Loucy (cell line): ENCODE measurements around the gene TIAM1.

Experiments used
- H2AFZ ChIP-seq: fragments of 200-600 bp; sonication (generic); 2 replicates; pipeline ENCODE4 v1.6.0; 2016; ENCODE audit warnings: antibody characterized with exemption, mild to moderate bottlenecking, low read length, moderate library complexity
- H3F3A ChIP-seq: fragments of 200-600 bp; 2 replicates; pipeline ENCODE4 v1.6.0; 2016; ENCODE audit warnings: antibody characterized with exemption, low read depth, mild to moderate bottlenecking
- H3K27me3 ChIP-seq: fragments of 200-600 bp; sonication (generic); 2 replicates; pipeline ENCODE4 v1.6.1; 2014; ENCODE audit warnings: low read length, mild to moderate bottlenecking; ENCODE audit not compliant: insufficient read depth, poor library complexity, severe bottlenecking
- H3K36me3 ChIP-seq: fragments of 200-600 bp; sonication (generic); 2 replicates; pipeline ENCODE4 v1.6.1; 2016; ENCODE audit warnings: low read length; ENCODE audit not compliant: insufficient read depth
- H3K4me1 ChIP-seq: fragments of 200-600 bp; sonication (generic); 2 replicates; pipeline ENCODE4 v1.5.1; 2014; ENCODE audit warnings: low read length, mild to moderate bottlenecking; ENCODE audit not compliant: insufficient read depth, poor library complexity, severe bottlenecking
- H3K4me2 ChIP-seq: fragments of 200-600 bp; sonication (generic); 2 replicates; pipeline ENCODE4 v1.6.0; 2014; ENCODE audit warnings: antibody characterized with exemption, low read length, low read depth, mild to moderate bottlenecking; ENCODE audit not compliant: poor library complexity, severe bottlenecking
- H3K4me3 ChIP-seq: fragments of 200-600 bp; sonication (generic); 2 replicates; pipeline ENCODE4 v1.5.1; 2014; ENCODE audit warnings: low read length, mild to moderate bottlenecking, mixed read lengths; ENCODE audit not compliant: poor library complexity, severe bottlenecking
- H3K79me2 ChIP-seq: fragments of 200-600 bp; sonication (generic); 2 replicates; pipeline ENCODE4 v1.6.1; 2014; ENCODE audit warnings: low read length; ENCODE audit not compliant: insufficient read depth
- H3K9ac ChIP-seq: fragments of 200-600 bp; sonication (generic); 2 replicates; pipeline ENCODE4 v1.6.0; 2014; ENCODE audit warnings: mild to moderate bottlenecking, low read depth, low read length, moderate library complexity; ENCODE audit not compliant: poor library complexity, severe bottlenecking
- H3K9me2 ChIP-seq: fragments of 200-600 bp; sonication (generic); replicated peaks from 2 replicates; pipeline ENCODE4 v1.6.1; 2016; ENCODE audit warnings: low read depth, low read length, mixed read lengths
- H3K9me3 ChIP-seq: fragments of 200-600 bp; sonication (generic); 2 replicates; pipeline ENCODE4 v1.6.1; 2014; ENCODE audit warnings: mild to moderate bottlenecking, antibody characterized with exemption, low read length, low read depth; ENCODE audit not compliant: insufficient read depth
- H4K20me1 ChIP-seq: fragments of 200-600 bp; sonication (generic); 2 replicates; pipeline ENCODE4 v1.6.0; 2014; ENCODE audit warnings: antibody characterized with exemption, low read length, mild to moderate bottlenecking; ENCODE audit not compliant: insufficient read depth, poor library complexity, severe bottlenecking
- CTCF ChIP-seq: fragments of 200-600 bp; sonication (generic); conservative IDR thresholded peaks from 2 replicates; pipeline ENCODE4 v1.5.1; 2014; ENCODE audit warnings: mild to moderate bottlenecking, antibody characterized with exemption, low read length
- EZH2phosphoT487 ChIP-seq: fragments of 200-600 bp; IDR thresholded peaks from 2 replicates; pipeline ENCODE4 v1.6.1; 2018; ENCODE audit warnings: antibody characterized with exemption, mild to moderate bottlenecking, moderate library complexity, borderline replicate concordance

TIAM1 gene

GRCh38 chr21:31157756-31158155 lies 186.3 kb downstream of the TIAM1 start:
- no peaks in the 10 kb centered on the region for H3K9me2 ChIP-seq
- peaks cover 8% of the 10 kb centered on the region; the same call in 1 of the 2 replicates for H3K36me3 ChIP-seq
- no peaks in the 10 kb centered on the region for H3K79me2 ChIP-seq
- H3K9ac ChIP-seq: no peak overlapping the region
- TF ChIP-seq EZH2phosphoT487 (no peak), CTCF (no peak)
- peaks cover 9% of the 10 kb centered on the region; the same call in 1 of the 2 replicates for H3F3A ChIP-seq
- peaks cover 8% of the 10 kb centered on the region; the same call in 1 of the 2 replicates for H3K9me3 ChIP-seq
- no peak overlapping the region for H3K4me3 ChIP-seq
- no peak overlapping the region for H3K4me2 ChIP-seq
- H2AFZ ChIP-seq: no peak overlapping the region
- H4K20me1 ChIP-seq: no peaks in the 10 kb centered on the region
- no peaks in the 10 kb centered on the region for H3K27me3 ChIP-seq
- peaks cover 39% of the 10 kb centered on the region for H3K4me1 ChIP-seq

- peaks cover 41% of the 10 kb centered on the region for H3K4me1 ChIP-seq
- no peaks in the 10 kb centered on the region for H4K20me1 ChIP-seq
- H3K9ac ChIP-seq: no peak overlapping the region
- H3K9me3 ChIP-seq: peaks cover 8% of the 10 kb centered on the region; the same call in 1 of the 2 replicates
- H3K4me3 ChIP-seq: no peak overlapping the region
- no peak overlapping the region for H2AFZ ChIP-seq
- H3K9me2 ChIP-seq: no peaks in the 10 kb centered on the region
- no peak overlapping the region for H3K4me2 ChIP-seq
- no peaks in the 10 kb centered on the region for H3K79me2 ChIP-seq
- H3K36me3 ChIP-seq: peaks cover 12% of the 10 kb centered on the region; the same call in 1 of the 2 replicates
- peaks cover 9% of the 10 kb centered on the region; the same call in 1 of the 2 replicates for H3F3A ChIP-seq
- no peak for TF ChIP-seq EZH2phosphoT487
- no peak for TF ChIP-seq CTCF
- H3K27me3 ChIP-seq: no peaks in the 10 kb centered on the region
These were observed 187.4 kb downstream of the TIAM1 start for GRCh38 chr21:31156662-31157061.

- Histone ChIP-seq H3K9ac (no peak overlapping the region), H3K27me3 (no peaks in the 10 kb centered on the region), H3F3A (peaks cover 9% of the 10 kb centered on the region; the same call in 1 of the 2 replicates), H3K36me3 (peaks cover 14% of the 10 kb centered on the region; the same call in 1 of the 2 replicates), H3K9me2 (no peaks in the 10 kb centered on the region), H3K4me3 (no peak overlapping the region), H4K20me1 (no peaks in the 10 kb centered on the region), H2AFZ (no peak overlapping the region), H3K9me3 (peaks cover 8% of the 10 kb centered on the region; the same call in 1 of the 2 replicates), H3K4me2 (no peak overlapping the region), H3K79me2 (no peaks in the 10 kb centered on the region), H3K4me1 (peaks cover 42% of the 10 kb centered on the region)
- no peak for TF ChIP-seq EZH2phosphoT487
- no peak for TF ChIP-seq CTCF
These were observed 187.9 kb downstream of the TIAM1 start for GRCh38 chr21:31156169-31156568.
